OCI-LY7 (cell line): Measurements from ENCODE around the gene HPCAL4.

ENCODE experiments used
- CTCF ChIP-seq: fragments of 200-600 bp; sonication (generic); conservative IDR thresholded peaks from 2 replicates; pipeline ENCODE4 v1.5.1; 2014; ENCODE audit warnings: mild to moderate bottlenecking, antibody characterized with exemption, low read length, moderate library complexity, mixed read lengths
- EZH2phosphoT487 ChIP-seq: fragments of 200-600 bp; sonication (generic); IDR thresholded peaks from 2 replicates; pipeline ENCODE4 v1.6.1; 2018; ENCODE audit warnings: low read depth, borderline replicate concordance, mild to moderate bottlenecking, mixed run types, antibody characterized with exemption, low read length, moderate library complexity, mixed read lengths

- no peak for TF ChIP-seq CTCF
- no peak for TF ChIP-seq EZH2phosphoT487
Measured at GRCh38 chr1:39689214-39689613, 2.0 kb downstream of the HPCAL4 start.
